Spleen (tissue), 11 donors: ENCODE data around the gene TRPV4. TPM values are rescaled to one million over a fixed set of nuclear protein-coding genes. Genes with fewer than 3 reads are reported as not detected.

ENCODE experiments used
- DNase-seq: peaks from one replicate; pipeline ENCODE4 v3.0.0-alpha.2; 2020
- H3K27ac ChIP-seq, 8 donors: fragments of 200-600 bp; sonication (generic) in 7 of 8; 1 replicate in 4 of 8; 2 replicates in 4 of 8; pipeline versions ENCODE4 v1.5.0 to v1.8.0; 2016 to 2021; ENCODE audit warnings: inconsistent platforms in 4 of 8, mild to moderate bottlenecking in 4 of 8, moderate library complexity in 1 of 8
- H3K27me3 ChIP-seq, 7 donors: fragments of 200-600 bp; sonication (generic) in 6 of 7; replicated peaks in 1 of 7; 1 replicate in 4 of 7; 2 replicates in 3 of 7; pipeline versions ENCODE4 v1.5.0 to v1.8.0; 2016 to 2021; ENCODE audit warnings: inconsistent platforms in 3 of 7, mild to moderate bottlenecking in 1 of 7
- H3K36me3 ChIP-seq, 6 donors: fragments of 200-600 bp; sonication (generic) in 5 of 6; 1 replicate in 4 of 6; 2 replicates in 2 of 6; pipeline versions ENCODE4 v1.5.0 to v1.8.0; 2016 to 2021; ENCODE audit warnings: inconsistent platforms in 2 of 6
- H3K4me1 ChIP-seq, 6 donors: fragments of 200-600 bp; sonication (generic) in 5 of 6; 1 replicate in 3 of 6; 2 replicates in 3 of 6; pipeline versions ENCODE4 v1.5.0 to v1.8.0; 2016 to 2021; ENCODE audit warnings: inconsistent platforms in 3 of 6
- H3K4me3 ChIP-seq, 8 donors: fragments of 200-600 bp; sonication (generic) in 7 of 8; 1 replicate in 4 of 8; 2 replicates in 4 of 8; pipeline versions ENCODE4 v1.5.0 to v1.8.0; 2016 to 2021; ENCODE audit warnings: inconsistent platforms in 4 of 8, mild to moderate bottlenecking in 4 of 8, moderate library complexity in 2 of 8
- H3K9me3 ChIP-seq, 8 donors: fragments of 200-600 bp; sonication (generic) in 7 of 8; 1 replicate in 4 of 8; 2 replicates in 4 of 8; pipeline versions ENCODE4 v1.5.0 to v1.8.0; 2016 to 2021; ENCODE audit warnings: inconsistent platforms in 4 of 8
- CTCF ChIP-seq, 11 experiments: fragments of 200-600 bp in 7 of 11; fragments of 450-650 bp in 4 of 11; sonication (generic) in 4 of 11; IDR thresholded peaks in 8 of 11; conservative IDR thresholded peaks in 3 of 11; 1 replicate in 7 of 11; 2 replicates in 4 of 11; pipeline versions ENCODE4 v1.4.0 to v1.8.0; 2016 to 2021; ENCODE audit warnings: antibody characterized with exemption in 11 of 11, inconsistent platforms in 4 of 11, mild to moderate bottlenecking in 1 of 11
- POLR2A ChIP-seq, 3 donors: fragments of 450-650 bp; IDR thresholded peaks; one replicate each; pipeline ENCODE4 v1.5.1; 2017; ENCODE audit warnings: antibody characterized with exemption in 3 of 3, mild to moderate bottlenecking in 1 of 3
- POLR2AphosphoS5 ChIP-seq, 3 donors: sonication (generic); formaldehyde crosslinking; IDR thresholded peaks; one replicate each; pipeline ENCODE4 v1.5.1; 2017; ENCODE audit warnings: antibody characterized with exemption in 3 of 3
- WGBS, 5 donors: extraction: QIAGEN DNeasy Blood & Tissue Kit in 3 of 5; methylation state at CpG; one replicate each; pipeline versions ENCODE4 v1.1.5 to v1.1.7; 2013 to 2018; 5-methylcytosine and 5-hydroxymethylcytosine counted together
- intact Hi-C: fragments of 100-400 bp; cut with DNase I; formaldehyde crosslinking; loops from one replicate; pipeline ENCODE4 v1.15.0; 2023; ENCODE audit warnings: low total_unique reads
- polyA plus RNA-seq, 3 donors: library from polyadenylated mRNA; stranded (reverse); fragments of 200-250 nt; gene quantifications; one replicate each; pipeline ENCODE4 v1.2.1, GENCODE V29; 2013
- total RNA-seq, 7 donors: library from RNA; depleted of rRNA in 3 of 7; stranded (reverse); fragments of >200 nt in 3 of 7; fragmentation: NEBNext Ultra II Directional in 4 of 7; extraction: Animal tissue kit (Norgen Biotek cat#: 25700) in 4 of 7; gene quantifications; one replicate each; pipeline versions ENCODE4 v1.1.0 to v1.2.1, GENCODE V29; 2016 to 2021
- donor health status: healthy with polysubstance abuse.
- donor health status: DM: no; HTN: no; CAD: no; lungs with moderate emphysema.
- donor health status: DM: no; HTN: no; CAD: no.
- donor health status: Bipolar disorder and iron deficiency.
- donor health status: healthy.
- donor health status: DM: no; HTN: no; CAD: no.
- donor health status: DM: yes; HTN: yes; CAD: no.

TRPV4 gene
- total and polyA plus RNA-seq, 10 donors: 0.49 to 8.0 (median 4.4) TPM

GRCh38 chr12:109767456-109767855 lies 65.7 kb downstream of the TRPV4 start:
- intact Hi-C loops: no loop called here
- Histone ChIP-seq H3K27me3 (no peaks in the 10 kb centered on the region), H3K27ac (no peak overlapping the region), H3K4me3 (no peak overlapping the region), H3K9me3 (peaks cover 0 to 12% (median 9%) of the 10 kb centered on the region in 8 donors), H3K36me3 (peaks cover 0 to 21% (median 3%) of the 10 kb centered on the region in 6 donors), H3K4me1 (peaks cover 0 to 20% (median 8%) of the 10 kb centered on the region in 6 donors)
- 93 to 96% (median 95%) methylated on average over 4 of the region's 4 CpGs for WGBS, 5 donors
- no peak for DNase-seq
- TF ChIP-seq POLR2A (IDR thresholded peaks at IDR 0.05): no peak
- no peak for TF ChIP-seq POLR2AphosphoS5 (IDR thresholded peaks at IDR 0.05)
- no peak for TF ChIP-seq CTCF (IDR thresholded peaks at IDR 0.05 in 8 of 11, conservative IDR thresholded peaks at IDR 0.05 in 3 of 11)

GRCh38 chr12:109766251-109766778 lies 66.9 kb downstream of the TRPV4 start:
- peaks cover 0 to 21% (median 3%) of the 10 kb centered on the region in 6 donors for H3K36me3 ChIP-seq
- no peak for DNase-seq
- TF ChIP-seq CTCF (IDR thresholded peaks at IDR 0.05 in 8 of 11, conservative IDR thresholded peaks at IDR 0.05 in 3 of 11): no peak
- 85 to 93% (median 88%) methylated on average over 12 of the region's 12 CpGs for WGBS, 5 donors
- H3K9me3 ChIP-seq: peaks cover 0 to 12% (median 9%) of the 10 kb centered on the region in 8 donors
- intact Hi-C loops: no loop called here
- no peak overlapping the region for H3K4me3 ChIP-seq
- H3K27ac ChIP-seq: no peak overlapping the region
- H3K27me3 ChIP-seq: no peaks in the 10 kb centered on the region
- H3K4me1 ChIP-seq: peaks cover 0 to 25% (median 10%) of the 10 kb centered on the region in 6 donors

GRCh38 chr12:109765446-109765810 lies 67.8 kb downstream of the TRPV4 start:
- no peak for DNase-seq
- TF ChIP-seq POLR2AphosphoS5 (IDR thresholded peaks at IDR 0.05) (no peak), POLR2A (IDR thresholded peaks at IDR 0.05) (no peak), CTCF (IDR thresholded peaks at IDR 0.05 in 8 of 11, conservative IDR thresholded peaks at IDR 0.05 in 3 of 11) (no peak)
- WGBS, 5 donors: 89 to 96% (median 92%) methylated on average over 6 of the region's 6 CpGs
- no peaks in the 10 kb centered on the region for H3K27me3 ChIP-seq
- intact Hi-C loops: no loop called here
- peaks cover 0 to 21% (median 3%) of the 10 kb centered on the region in 6 donors for H3K36me3 ChIP-seq
- H3K4me1 ChIP-seq: peaks cover 0 to 28% (median 17%) of the 10 kb centered on the region in 6 donors
- H3K27ac ChIP-seq: no peak overlapping the region
- no peak overlapping the region for H3K4me3 ChIP-seq
- H3K9me3 ChIP-seq: peaks cover 0 to 12% (median 9%) of the 10 kb centered on the region in 8 donors

- 88 to 93% (median 90%) methylated on average over 17 to 18 of the region's 18 CpGs for WGBS, 5 donors
- no peaks in the 10 kb centered on the region for H3K27me3 ChIP-seq
- no peak overlapping the region for H3K27ac ChIP-seq
- H3K36me3 ChIP-seq: peaks cover 0 to 21% (median 3%) of the 10 kb centered on the region in 6 donors
- TF ChIP-seq CTCF (IDR thresholded peaks at IDR 0.05 in 8 of 11, conservative IDR thresholded peaks at IDR 0.05 in 3 of 11): no peak
- no peak for TF ChIP-seq POLR2A (IDR thresholded peaks at IDR 0.05)
- intact Hi-C loops: no loop called here
- DNase-seq: no peak
- H3K4me3 ChIP-seq: no peak overlapping the region
- H3K9me3 ChIP-seq: peaks cover 0 to 12% (median 9%) of the 10 kb centered on the region in 8 donors
- H3K4me1 ChIP-seq: peaks cover 0 to 33% (median 21%) of the 10 kb centered on the region in 6 donors
These were observed 68.3 kb downstream of the TRPV4 start for GRCh38 chr12:109764776-109765445.
